Neural progenitor cell (in vitro differentiated cells): ENCODE measurements around the gene GABBR2.

ENCODE experiments used
- EZH2phosphoT487 ChIP-seq: fragments of 200-600 bp; sonication (generic); IDR thresholded peaks from 2 replicates; pipeline ENCODE4 v1.6.1; 2017; ENCODE audit warnings: antibody characterized with exemption
- TF ChIP-seq, protein P1 (sequence below): fragments of 200-600 bp; sonication (generic); IDR thresholded peaks from 2 replicates; pipeline ENCODE4 v1.5.1; 2017; ENCODE audit warnings: antibody characterized with exemption, mild to moderate bottlenecking

DNA sequence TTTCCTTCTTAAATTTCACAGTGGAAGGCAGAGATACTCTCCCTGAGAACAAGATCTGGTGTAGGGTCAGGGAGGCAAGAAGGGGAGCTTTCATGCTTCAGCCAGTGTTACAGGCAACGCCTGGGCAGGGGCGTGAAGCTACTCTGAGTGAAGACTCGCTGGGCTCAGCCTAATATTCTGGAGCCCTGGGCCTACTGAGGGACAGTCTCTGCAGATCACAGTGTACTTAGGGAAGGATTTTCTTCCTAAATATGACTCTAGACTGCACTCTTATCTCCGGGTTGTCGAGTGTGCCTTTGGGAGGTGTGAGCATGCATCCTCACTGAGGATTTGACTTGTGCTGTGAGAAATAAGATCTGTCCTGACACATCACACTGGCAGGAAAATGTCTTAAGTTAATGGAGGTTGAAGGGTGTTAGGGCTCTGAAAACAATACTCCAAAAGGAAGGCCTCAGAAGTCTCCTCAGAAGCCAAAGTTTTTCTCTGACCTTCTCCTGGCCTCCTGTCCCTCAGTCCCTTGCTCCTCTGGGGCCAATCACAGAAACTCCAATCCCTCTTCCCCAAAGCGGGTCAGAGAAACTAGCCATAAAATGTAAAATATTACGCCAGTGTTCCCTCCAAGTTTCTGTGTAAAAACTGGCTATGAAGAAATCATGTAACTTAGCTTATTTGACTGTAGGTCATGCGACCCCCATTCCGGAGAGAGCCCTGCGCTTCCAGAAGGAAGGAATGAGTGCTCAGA, 296.5 kb downstream of the GABBR2 start:
- TF ChIP-seq, protein P1, sequence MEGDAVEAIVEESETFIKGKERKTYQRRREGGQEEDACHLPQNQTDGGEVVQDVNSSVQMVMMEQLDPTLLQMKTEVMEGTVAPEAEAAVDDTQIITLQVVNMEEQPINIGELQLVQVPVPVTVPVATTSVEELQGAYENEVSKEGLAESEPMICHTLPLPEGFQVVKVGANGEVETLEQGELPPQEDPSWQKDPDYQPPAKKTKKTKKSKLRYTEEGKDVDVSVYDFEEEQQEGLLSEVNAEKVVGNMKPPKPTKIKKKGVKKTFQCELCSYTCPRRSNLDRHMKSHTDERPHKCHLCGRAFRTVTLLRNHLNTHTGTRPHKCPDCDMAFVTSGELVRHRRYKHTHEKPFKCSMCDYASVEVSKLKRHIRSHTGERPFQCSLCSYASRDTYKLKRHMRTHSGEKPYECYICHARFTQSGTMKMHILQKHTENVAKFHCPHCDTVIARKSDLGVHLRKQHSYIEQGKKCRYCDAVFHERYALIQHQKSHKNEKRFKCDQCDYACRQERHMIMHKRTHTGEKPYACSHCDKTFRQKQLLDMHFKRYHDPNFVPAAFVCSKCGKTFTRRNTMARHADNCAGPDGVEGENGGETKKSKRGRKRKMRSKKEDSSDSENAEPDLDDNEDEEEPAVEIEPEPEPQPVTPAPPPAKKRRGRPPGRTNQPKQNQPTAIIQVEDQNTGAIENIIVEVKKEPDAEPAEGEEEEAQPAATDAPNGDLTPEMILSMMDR, result no peak
- no peak for TF ChIP-seq EZH2phosphoT487
